Neural crest cell (in vitro differentiated cells): ENCODE results near the gene ZNF888. TPM values are rescaled to one million over a fixed set of nuclear protein-coding genes. Genes with fewer than 3 reads are reported as not detected.
"Not testable (repeated sequence)": the region's sequence is repeated elsewhere in the genome, so short reads cannot be mapped to it uniquely, and the experiment has no call there.

Experiments used
- DNase-seq: peaks from one replicate; pipeline ENCODE4 v3.0.0; 2021; ENCODE audit warnings: low read depth, mixed read lengths, low spot score
- H3K27ac Mint-ChIP-seq: one replicate; pipeline ENCODE4 v1.8.0; 2021; ENCODE audit warnings: mild to moderate bottlenecking, mixed read lengths; ENCODE audit not compliant: unreplicated experiment
- H3K27me3 Mint-ChIP-seq: 2 replicates; pipeline ENCODE4 v1.8.0; 2021; ENCODE audit warnings: low read depth, mild to moderate bottlenecking, mixed read lengths
- H3K36me3 Mint-ChIP-seq: 2 replicates; pipeline ENCODE4 v1.8.0; 2021; ENCODE audit warnings: low read depth, mild to moderate bottlenecking, mixed read lengths
- H3K4me1 Mint-ChIP-seq: 2 replicates; pipeline ENCODE4 v1.8.0; 2021; ENCODE audit warnings: mixed read lengths
- H3K4me3 Mint-ChIP-seq: one replicate; pipeline ENCODE4 v1.8.0; 2021; ENCODE audit warnings: mild to moderate bottlenecking, mixed read lengths
- H3K9me3 Mint-ChIP-seq: 2 replicates; pipeline ENCODE4 v1.8.0; 2021; ENCODE audit warnings: mixed read lengths
- CTCF ChIP-seq: fragments of 200-600 bp; sonication (generic); conservative IDR thresholded peaks from 2 replicates; pipeline ENCODE4 v1.5.0; 2021; ENCODE audit warnings: antibody characterized with exemption, mild to moderate bottlenecking
- total RNA-seq: library from RNA; stranded (reverse); gene quantifications from 2 replicates; pipeline ENCODE4 v1.2.1, GENCODE V29; 2021

Gene ZNF888
- total RNA-seq, 1 donor from 2014 or later: 8.2 TPM

GRCh38 chr19:52936151-52936953, 13.1 kb upstream of the ZNF888 start:
- no peak for TF ChIP-seq CTCF
- Mint-ChIP-seq H3K27me3 (no peaks in the 10 kb centered on the region), H3K4me1 (peaks cover 14% of the 10 kb centered on the region), H3K4me3 (no peak overlapping the region), H3K36me3 (peaks cover 15% of the 10 kb centered on the region), H3K9me3 (no peaks in the 10 kb centered on the region), H3K27ac (no peak overlapping the region)
- DNase-seq: no peak

- H3K4me3 Mint-ChIP-seq: no peak overlapping the region
- H3K27me3 Mint-ChIP-seq: no peaks in the 10 kb centered on the region
- TF ChIP-seq CTCF: no peak
- H3K4me1 Mint-ChIP-seq: peaks cover 11% of the 10 kb centered on the region
- no peak overlapping the region for H3K27ac Mint-ChIP-seq
- no peaks in the 10 kb centered on the region for H3K9me3 Mint-ChIP-seq
- peaks cover 15% of the 10 kb centered on the region for H3K36me3 Mint-ChIP-seq
- no peak for DNase-seq
These were observed 12.2 kb upstream of the ZNF888 start for GRCh38 chr19:52935434-52935833.

GRCh38 chr19:52924641-52925040, 1.4 kb upstream of the ZNF888 start:
- not testable (repeated sequence) for H3K9me3 Mint-ChIP-seq, H3K27me3 Mint-ChIP-seq
- peak overlapping the region; percentile 52 for H3K4me3 Mint-ChIP-seq

GRCh38 chr19:52923778-52924593, 758 bp upstream of the ZNF888 start:
- no peaks in the 10 kb centered on the region for H3K27me3 Mint-ChIP-seq
- no peak for DNase-seq
- H3K9me3 Mint-ChIP-seq: no peaks in the 10 kb centered on the region
- peaks cover 22% of the 10 kb centered on the region for H3K36me3 Mint-ChIP-seq
- TF ChIP-seq CTCF: no peak
- H3K4me3 Mint-ChIP-seq: peak overlapping the region; percentile 94
- no peak overlapping the region for H3K27ac Mint-ChIP-seq
- H3K4me1 Mint-ChIP-seq: peaks cover 34% of the 10 kb centered on the region

More at GRCh38 chr19:52924641-52925040, 1.4 kb upstream of the ZNF888 start:
- peaks cover 34% of the 10 kb centered on the region for H3K4me1 Mint-ChIP-seq
- H3K36me3 Mint-ChIP-seq: peaks cover 25% of the 10 kb centered on the region
- DNase-seq, H3K27ac Mint-ChIP-seq: not testable (repeated sequence)

GRCh38 chr19:52917531-52917930, 5.7 kb downstream of the ZNF888 start:
- Mint-ChIP-seq H3K4me1 (peaks cover 17% of the 10 kb centered on the region), H3K36me3 (peaks cover 17% of the 10 kb centered on the region), H3K4me3 (peak overlapping the region; percentile 43), H3K27me3 (no peaks in the 10 kb centered on the region), H3K27ac (peak overlapping the region; percentile 79), H3K9me3 (no peaks in the 10 kb centered on the region)
- no peak for DNase-seq
- no peak for TF ChIP-seq CTCF
